ENCODE data around the gene LRP3.

DNA sequence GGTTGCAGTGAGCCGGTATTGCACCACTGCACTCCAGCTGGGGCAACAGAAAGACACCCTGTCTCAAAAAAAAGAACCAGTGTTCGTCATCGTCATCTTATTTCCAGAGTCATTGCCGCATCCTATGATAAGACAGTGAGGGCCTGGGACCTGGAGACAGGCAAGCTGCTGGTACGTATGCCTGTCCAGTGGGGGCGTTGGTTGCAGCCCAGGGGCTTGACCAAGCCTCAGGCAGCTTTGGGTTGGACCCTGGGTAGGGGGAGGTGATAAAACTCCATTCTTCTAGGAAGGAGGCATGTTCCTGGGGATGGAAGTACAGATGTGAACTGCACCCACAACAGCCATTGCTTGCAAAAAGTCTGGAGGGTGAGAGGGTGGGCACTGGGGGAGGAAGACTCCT lies 46.6 kb upstream of the LRP3 start:
- TF ChIP-seq CTCF (conservative IDR thresholded peaks at IDR 0.05; ENCODE audit: low read depth, low read length), result no peak
- no peak for TF ChIP-seq EZH2phosphoT487 (IDR thresholded peaks at IDR 0.05; ENCODE audit: borderline replicate concordance, low read length)
- no peak for TF ChIP-seq EZH2 (IDR thresholded peaks at IDR 0.05; ENCODE audit: low read length, unreplicated experiment)
